ENCODE data around the gene ABCC1.
A peak's percentile ranks its signal among the peaks of the same experiment; 100 is the strongest.
"Not testable (repeated sequence)": the region's sequence is repeated elsewhere in the genome, so short reads cannot be mapped to it uniquely, and the experiment has no call there.

The ABCC1 gene

DNA sequence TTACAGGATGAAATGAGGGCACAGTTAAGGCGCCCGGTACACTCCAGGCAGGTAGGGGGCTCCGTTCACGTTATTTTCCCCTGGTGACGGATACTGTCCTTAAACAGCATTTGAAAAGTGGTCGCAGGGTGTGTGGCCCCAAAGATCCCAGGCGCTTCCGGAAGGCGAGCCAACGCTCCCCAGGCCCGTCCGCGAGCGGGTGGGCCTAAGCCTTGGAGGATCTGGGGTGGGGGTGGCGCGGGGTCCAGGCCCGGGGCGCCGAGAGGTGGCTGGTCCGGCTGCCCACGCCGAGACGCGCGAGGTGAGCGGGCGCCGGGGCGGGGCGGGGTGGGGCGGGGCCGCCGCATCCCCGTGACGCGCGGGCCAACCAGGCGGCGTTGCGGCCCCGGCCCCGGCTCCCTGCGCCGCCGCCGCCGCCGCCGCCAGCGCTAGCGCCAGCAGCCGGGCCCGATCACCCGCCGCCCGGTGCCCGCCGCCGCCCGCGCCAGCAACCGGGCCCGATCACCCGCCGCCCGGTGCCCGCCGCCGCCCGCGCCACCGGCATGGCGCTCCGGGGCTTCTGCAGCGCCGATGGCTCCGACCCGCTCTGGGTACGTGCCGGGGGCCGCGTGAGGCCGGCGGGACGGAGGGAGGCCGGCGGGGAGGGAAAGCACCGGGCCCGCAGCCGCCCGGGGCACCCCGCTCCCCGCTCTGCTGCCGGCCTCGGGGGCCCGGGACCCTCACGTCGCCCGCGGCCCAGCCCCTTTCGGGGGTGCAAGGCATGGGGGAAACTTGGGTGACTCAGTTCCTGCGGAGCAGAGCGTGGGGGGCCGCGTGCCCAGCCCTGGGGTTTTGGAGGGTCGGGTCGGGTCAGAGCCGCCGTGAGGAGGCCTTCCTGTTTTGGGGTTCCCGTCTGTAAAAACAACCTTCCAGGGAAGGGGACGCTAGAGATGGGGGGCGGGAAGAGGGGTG, at the start of gene ABCC1:
Gene ABCC1 (plus strand): TSS at position 407 of the 951 bp plus-strand sequence. CDS start 136 bp downstream, at position 543.
- DNase-seq (ENCODE audit: low read depth), result no peak

DNA sequence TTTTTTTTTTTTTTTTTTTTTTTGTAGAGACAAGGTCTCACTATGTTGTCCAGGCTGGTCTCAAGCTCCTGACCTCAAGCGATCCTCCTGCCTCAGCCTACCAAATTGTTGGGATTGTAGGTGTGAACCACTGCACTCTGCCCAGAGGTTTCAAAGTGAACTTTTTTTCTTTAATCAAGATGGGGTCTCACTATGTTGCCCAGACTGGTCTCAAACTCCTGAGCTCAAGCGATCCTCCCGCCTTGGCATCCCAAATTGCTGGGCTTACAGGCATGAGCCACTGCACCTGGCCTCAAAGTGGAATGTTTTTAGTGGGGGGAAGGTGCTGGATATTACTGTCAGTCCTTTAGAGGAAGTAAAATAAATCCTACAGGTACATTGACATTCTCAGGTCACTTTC, 49.1 kb upstream of the ABCC1 start:
- no peak for DNase-seq (ENCODE audit: low read depth)

DNA sequence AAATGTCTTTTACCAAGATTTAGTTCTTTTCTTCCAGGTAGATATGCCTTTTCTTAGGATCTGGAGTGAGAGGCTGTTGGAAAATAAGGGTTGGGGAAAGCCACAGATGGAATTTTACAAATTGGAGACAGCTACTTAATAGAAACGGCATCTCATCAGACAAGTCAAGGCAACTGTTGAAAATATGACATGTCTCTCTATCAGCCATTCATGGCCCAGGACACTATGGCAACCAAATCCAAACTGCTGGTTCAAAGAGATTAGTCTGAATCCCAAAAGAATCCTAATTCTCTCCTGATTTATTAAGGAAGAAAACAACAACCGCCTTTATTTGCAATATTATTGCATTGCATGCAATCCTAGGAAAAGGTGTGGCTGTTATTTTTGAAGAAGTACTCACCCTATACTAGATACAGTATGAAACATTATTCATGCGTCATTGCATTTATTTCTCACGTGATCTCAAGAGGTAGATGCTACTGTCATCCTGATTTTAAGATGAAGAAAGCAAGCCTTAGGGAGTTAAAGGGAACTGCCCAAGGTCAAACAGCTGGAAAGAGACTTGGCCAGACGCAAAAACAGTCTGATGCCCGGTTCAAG, 48.4 kb upstream of the ABCC1 start:
- no peak for DNase-seq (ENCODE audit: low read depth)

DNA sequence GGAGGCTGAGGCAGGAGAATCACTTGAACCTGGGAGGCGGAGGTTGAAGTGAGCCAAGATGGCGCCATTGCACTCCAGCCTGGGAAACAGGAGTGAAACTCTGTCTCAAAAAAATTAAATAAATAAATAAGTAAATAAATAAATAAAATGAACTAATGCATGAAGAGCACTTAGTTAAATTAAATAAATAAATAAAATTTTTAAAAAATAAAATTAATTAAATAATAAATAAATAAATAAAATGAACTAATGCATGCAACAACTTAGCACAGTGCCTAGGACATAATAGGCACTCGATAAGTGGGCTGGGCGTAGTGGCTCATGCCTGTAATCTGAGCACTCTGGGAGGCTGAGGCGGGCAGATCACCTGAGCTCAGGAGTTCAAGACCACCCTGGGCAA, 45.5 kb upstream of the ABCC1 start:
- DNase-seq (ENCODE audit: low read depth), result no peak

GRCh38 chr16:15906439-15906838, 43.0 kb upstream of the ABCC1 start:
- DNase-seq (ENCODE audit: low read depth), result no peak

DNA sequence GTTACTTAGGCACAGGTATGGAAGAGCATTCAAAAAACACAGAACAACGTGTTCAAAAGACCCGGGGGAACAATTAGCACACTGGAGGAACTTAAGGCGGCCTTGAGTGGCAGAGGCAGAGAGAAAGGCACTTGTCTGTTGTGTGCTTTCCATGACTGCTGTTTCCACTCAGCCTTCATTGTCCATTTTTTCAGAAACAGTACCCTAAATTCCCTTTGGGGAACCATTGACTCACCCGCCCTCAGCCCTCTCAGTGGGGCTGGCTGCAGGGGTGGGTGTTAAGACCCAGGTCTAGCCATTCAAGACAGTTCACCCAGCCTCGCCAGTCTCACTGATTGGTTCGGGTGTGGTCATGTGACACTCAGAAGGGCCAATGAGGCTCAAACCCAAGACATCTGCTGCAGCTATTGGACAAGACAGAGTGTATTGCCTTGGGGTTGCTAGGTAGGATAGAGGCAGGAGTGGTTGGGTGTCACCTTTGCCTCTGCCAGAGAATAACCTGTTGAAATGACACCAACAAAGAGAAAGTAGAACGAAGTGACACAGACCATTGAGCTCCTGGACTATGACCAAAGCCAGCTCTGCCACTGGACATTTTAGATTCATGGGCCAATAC, 41.4 kb upstream of the ABCC1 start:
- DNase-seq (ENCODE audit: low read depth), result peak; percentile 60

- no peak for DNase-seq (ENCODE audit: low read depth)
Measured at GRCh38 chr16:15911198-15911597, 38.2 kb upstream of the ABCC1 start.

GRCh38 chr16:15913046-15913698, 36.2 kb upstream of the ABCC1 start:
- no peak for DNase-seq (ENCODE audit: low read depth)

- peak; percentile 5 for DNase-seq (ENCODE audit: low read depth)
Measured at GRCh38 chr16:15915555-15916081, 33.8 kb upstream of the ABCC1 start.

DNA sequence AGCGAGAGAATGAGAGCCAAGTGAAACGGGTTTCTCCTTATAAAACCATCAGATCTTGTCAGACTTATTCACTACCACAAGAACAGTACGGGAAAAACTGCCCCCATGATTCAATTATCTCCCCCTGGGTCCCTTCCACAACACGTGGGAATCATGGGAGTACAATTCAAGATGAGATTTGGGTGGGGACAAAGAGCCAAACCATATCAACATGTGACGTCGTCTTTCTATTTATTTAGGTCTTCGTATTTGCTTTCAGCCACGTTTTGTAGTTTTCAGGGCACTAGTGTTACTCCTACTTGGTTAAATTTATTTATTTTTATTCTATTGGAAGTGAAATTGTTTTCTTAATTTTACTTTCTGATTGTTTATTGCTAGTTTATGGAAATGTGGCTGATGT, 33.1 kb upstream of the ABCC1 start:
- DNase-seq (ENCODE audit: low read depth), result no peak

DNA sequence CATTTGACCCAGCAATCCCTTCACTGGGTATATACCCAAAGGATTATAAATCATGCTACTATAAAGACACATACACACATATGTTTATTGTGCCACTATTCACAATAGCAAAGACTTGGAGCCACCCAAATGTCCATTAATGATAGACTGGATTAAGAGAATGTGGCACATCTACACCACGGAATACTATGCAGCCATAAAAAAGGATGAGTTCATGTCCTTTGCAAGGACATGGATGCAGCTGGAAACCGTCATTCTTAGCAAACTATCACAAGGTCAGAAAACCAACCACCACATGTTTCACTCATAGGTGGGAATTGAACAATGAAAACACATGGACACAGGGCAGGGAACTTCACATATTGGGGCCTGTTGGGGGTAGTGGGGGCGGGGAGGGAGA, 31.1 kb upstream of the ABCC1 start:
- DNase-seq (ENCODE audit: low read depth), result not testable (repeated sequence)

- no peak for DNase-seq (ENCODE audit: low read depth)
Measured at GRCh38 chr16:15919331-15919730, 30.1 kb upstream of the ABCC1 start.

DNA sequence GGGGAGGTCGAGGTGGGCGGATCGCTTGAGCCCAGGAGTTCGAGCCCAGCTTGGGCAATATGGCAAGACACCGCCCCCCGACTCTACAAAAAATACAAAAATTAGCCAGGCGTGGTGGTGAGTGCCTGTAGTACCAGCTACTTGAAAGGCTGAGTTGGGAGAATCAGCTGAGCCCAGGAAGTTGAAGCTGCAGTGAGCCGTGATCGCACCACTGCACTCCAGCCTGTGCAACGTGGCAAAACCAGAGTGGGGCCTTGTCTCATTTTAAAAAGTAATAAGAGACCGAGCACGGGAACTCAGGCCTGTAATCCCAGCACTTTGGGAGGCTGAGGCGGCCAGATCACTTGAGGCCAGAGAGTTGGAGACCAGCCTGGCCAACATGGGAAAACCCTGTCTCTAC, 24.4 kb upstream of the ABCC1 start:
- no peak for DNase-seq (ENCODE audit: low read depth)

DNA sequence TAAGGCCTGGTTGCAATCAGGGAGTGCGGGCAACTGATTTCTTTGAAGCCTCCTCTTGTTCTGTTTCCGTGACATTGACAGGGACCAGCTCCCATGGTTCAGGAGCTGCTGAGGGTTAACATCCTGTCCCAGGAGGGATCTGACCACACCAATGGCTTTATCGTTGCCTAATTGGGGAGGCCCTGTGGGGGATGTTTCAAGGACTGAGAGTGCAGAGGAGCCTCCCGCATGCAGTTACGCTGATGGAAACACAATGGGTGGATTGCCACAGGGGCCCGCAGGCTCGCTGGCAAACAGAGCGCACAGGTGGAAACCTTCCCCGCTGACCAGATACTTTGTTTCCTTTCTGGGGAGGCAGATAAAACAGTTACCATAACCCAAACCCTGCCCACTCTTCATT, 23.8 kb upstream of the ABCC1 start:
- DNase-seq (ENCODE audit: low read depth), result no peak

DNA sequence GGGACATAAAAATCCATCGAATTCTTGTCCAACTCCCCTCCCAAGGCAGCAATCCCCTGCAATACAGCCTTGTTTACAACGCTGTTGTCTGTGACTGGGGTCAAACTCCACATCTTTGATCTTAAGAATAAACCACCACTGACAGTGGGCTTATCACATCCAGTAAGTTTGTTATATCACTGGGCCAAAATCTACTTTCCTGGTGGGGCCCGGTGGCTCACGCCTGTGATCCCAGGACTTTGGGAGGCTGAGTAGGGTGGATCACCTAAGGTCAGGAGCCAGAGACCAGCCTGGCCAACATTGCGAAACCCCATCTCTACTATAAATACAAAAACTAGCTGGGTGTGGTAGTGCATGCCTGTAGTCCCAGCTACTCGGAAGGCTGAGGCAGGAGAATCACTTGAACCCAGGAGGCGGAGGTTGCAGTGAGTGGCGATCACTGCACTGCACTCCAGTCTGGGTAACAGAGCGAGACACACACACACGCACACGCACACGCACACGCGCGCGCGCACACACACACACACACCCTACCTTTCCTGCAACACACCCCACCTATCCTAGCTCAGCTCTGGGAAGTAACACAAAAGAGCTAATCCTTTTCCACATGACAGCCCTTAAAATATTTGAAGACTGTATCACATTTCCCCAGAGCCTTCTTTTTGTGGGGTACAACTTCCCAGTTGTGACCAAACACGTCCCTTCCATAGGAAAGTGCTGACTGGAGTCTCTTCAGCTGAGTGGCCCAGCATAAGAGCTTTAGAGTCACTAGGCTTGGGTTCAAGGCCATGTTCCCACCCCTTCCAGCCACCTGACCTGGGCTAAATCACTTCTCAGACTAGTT, 20.9 kb upstream of the ABCC1 start:
- DNase-seq (ENCODE audit: low read depth), result no peak

- peak; percentile 47 for DNase-seq (ENCODE audit: low read depth)
Measured at GRCh38 chr16:15932939-15933338, 16.5 kb upstream of the ABCC1 start.

DNA sequence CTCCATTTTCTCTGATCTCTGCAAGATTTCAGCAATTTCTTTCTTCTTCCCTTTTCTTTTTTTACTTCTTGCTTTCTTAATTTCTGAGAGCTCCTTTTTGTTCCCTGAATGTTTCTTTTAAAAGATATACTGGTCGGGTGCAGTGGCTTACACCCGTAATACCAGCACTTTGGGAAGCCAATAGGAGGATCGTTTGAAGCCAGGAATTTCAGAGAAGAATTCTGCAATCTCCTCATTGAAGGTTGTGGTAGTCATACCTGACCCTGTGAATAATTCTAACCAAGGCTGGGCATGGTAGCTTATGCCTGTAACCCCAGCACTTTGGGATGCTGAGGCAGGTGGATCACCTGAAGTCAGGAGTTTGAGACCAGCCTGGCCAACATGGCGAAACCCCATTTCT, 15.6 kb upstream of the ABCC1 start:
- no peak for DNase-seq (ENCODE audit: low read depth)

DNA sequence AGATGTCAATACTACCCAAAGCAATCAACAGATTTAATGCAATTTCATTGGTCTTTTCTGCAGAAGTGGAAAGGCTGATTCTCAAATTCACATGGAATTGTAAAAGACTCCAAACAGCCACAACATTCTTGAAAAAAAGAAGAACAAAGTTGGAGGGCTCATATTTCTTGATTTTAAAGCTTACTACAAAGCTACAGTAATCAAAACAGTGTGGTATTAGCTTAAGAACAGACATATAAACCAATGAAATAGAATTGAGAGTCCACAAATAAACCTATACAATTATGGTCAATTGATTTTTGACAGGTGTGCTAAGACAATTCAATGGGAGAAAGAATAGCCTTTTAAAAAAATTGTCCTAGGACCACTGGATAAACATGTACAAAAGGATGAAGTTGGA, 14.4 kb upstream of the ABCC1 start:
- no peak for DNase-seq (ENCODE audit: low read depth)

DNA sequence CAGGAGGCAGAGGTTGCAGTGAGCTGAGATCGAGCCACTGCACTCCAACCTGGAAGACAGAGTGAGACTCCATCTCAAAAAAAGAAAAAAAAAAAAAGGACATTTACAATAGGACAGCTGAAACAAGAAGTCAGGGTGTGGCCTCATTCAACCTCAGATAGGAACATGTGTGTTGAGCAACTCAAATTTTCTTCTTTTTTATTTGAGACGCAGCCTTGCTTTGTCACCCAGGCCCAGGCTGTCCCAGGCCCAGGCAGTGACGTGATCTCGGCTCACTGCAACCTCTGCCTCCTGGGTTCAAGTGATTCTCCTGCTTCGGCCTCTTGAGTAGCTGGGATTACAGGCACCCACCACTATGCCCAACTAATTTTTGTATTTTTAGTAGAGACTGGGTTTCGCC, 12.6 kb upstream of the ABCC1 start:
- not testable (repeated sequence) for DNase-seq (ENCODE audit: low read depth)

DNA sequence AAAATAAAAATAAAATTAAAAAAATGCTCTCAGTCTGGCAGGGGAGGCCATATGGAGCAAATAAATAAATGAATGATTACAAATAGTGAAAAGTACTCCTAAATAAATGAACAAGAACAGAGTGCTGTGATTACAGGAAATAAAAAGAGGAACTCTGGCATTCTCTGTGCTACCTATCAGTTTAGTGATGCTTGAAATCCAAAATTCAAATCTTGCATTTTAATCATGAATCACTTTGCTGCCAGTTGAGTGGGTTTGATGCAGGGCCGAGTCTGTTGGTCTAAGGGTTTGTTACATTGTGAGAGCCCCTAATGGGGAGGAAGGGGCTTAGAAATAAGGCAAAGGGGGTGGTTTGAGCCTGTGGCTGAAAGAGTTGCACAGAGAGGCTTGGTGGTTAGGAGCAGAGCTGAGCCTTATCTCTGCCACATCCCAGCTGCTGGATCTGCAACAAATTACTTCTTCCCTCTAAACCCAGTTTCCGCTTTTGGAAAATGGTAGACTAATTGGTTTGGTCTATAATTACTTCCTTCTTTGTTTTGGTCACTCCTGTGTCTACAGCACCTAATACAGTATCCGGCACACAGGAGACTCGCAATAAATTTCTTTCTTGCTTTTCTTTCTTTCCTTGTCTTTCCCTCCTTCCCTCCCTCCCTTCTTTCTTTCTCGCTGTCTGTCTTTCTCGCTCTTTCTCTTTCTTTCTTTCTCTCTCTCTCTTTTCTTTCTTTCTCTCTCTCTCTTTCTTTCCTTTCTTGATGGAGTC, 6.3 kb upstream of the ABCC1 start:
- no peak for DNase-seq (ENCODE audit: low read depth)

Measured in amniotic epithelial cell (primary cell).